D721Med (cell line): Measurements from ENCODE around the gene BAIAP2.

ENCODE experiments used
- DNase-seq: peaks from one replicate; pipeline ENCODE4 v3.0.0; 2011; ENCODE audit warnings: low spot score; ENCODE audit not compliant: insufficient read length
- FAIRE-seq: peaks from 2 replicates; lab custom pipeline; 2011; peaks lifted over from hg19 to GRCh38; lab: Jason Lieb, UNC
- TF ChIP-seq, protein P1 (sequence below): IDR thresholded peaks from 2 replicates; pipeline ENCODE4 v1.5.1; 2012; ENCODE audit warnings: mild to moderate bottlenecking, control low read depth; ENCODE audit not compliant: insufficient read depth; ENCODE audit errors: missing control alignments

The BAIAP2 gene

DNA sequence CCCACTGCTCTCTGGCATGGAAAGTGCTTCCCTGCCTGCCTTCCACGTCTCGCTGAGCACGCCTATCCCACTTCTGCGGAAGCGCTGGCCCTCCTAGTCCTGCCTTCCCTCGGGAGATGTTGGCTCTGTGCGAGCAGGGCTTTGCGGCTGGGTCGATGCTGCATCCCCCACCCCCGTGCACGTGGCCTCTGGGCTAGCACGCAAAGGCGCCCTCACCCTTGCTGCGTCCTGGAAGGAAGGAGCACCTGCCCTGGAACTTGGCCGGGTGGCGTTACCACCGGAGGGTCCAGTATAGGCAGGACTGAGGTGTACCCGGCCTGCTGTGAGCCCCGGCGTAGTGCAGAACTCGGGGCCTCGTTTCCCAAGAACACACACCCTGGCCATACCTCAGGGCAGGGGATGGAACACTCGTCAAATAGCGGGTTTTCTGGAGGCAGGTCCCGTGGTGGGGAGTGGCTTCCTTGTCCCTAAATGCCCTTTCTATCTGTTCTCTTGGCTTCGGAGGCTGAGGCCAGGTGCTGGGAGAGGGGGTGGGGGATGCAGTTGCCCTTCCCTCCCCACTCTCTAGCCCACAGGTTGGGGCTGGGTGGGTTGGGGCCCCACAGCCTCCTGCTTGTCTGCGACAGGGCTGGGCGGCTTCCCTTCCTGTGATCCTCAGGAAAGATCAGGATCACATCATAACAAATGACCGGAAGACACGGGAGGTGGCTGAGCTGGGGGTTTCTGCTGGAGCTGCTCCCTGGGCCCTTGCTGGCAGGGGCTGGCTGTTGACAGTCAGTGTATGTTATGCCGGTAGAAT lies 17.4 kb downstream of the BAIAP2 start:
- DNase-seq = no peak
- TF ChIP-seq, protein P1, sequence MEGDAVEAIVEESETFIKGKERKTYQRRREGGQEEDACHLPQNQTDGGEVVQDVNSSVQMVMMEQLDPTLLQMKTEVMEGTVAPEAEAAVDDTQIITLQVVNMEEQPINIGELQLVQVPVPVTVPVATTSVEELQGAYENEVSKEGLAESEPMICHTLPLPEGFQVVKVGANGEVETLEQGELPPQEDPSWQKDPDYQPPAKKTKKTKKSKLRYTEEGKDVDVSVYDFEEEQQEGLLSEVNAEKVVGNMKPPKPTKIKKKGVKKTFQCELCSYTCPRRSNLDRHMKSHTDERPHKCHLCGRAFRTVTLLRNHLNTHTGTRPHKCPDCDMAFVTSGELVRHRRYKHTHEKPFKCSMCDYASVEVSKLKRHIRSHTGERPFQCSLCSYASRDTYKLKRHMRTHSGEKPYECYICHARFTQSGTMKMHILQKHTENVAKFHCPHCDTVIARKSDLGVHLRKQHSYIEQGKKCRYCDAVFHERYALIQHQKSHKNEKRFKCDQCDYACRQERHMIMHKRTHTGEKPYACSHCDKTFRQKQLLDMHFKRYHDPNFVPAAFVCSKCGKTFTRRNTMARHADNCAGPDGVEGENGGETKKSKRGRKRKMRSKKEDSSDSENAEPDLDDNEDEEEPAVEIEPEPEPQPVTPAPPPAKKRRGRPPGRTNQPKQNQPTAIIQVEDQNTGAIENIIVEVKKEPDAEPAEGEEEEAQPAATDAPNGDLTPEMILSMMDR = no peak
- no peak for FAIRE-seq

GRCh38 chr17:81053041-81053970 lies 18.4 kb downstream of the BAIAP2 start:
- TF ChIP-seq, protein P1 = no peak
- FAIRE-seq (no peak), DNase-seq (no peak)

DNA sequence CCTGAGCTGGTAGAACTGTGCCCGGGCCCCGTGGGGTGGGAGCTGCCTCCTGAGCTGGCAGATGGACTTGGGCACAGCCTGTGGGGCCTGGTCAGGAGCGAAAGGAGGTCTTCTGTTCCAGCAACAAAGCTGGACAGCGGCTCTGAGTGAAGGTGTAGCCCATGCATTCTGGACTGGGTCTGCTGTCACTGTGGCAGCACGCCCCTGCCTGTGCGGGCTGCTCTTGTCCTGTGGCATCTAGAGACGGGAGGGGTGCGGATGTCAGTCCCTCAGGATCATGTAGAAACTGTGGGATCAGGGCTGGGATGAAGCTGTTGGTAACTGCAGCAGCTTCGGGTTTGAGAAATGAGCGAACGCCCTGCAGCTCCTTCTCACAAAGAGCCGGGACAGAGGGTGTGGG lies 19.4 kb downstream of the BAIAP2 start:
- TF ChIP-seq, protein P1 = no peak
- DNase-seq = no peak
- FAIRE-seq = no peak

DNA sequence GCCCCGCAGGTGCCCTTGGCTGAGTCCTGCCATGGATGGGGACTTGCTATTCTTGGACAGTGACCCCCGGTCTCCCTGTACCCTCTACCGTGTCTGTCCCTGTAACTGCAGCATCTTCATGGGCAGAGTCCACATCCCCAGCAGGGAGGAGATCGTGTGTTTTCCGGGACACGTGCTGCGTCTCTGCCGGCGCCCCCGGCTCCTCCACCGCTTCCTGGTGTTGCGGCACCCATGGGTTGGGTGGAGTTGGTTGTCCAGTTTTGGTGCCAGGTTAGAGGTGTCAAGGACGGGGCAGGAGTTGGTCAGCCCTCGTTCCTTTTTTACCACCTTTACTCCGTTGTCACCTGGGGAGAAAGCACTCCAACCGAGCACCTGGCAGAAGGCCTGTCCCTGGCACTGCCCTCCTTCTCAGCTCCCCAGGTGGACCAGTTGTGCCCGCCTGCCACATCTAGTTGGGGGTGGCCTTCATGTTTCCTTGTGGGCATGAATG lies 20.0 kb downstream of the BAIAP2 start:
- TF ChIP-seq, protein P1 = no peak
- DNase-seq (no peak), FAIRE-seq (no peak)

GRCh38 chr17:81056312-81056711 lies 21.4 kb downstream of the BAIAP2 start:
- no peak for DNase-seq
- no peak for FAIRE-seq
- TF ChIP-seq, protein P1 = no peak

DNA sequence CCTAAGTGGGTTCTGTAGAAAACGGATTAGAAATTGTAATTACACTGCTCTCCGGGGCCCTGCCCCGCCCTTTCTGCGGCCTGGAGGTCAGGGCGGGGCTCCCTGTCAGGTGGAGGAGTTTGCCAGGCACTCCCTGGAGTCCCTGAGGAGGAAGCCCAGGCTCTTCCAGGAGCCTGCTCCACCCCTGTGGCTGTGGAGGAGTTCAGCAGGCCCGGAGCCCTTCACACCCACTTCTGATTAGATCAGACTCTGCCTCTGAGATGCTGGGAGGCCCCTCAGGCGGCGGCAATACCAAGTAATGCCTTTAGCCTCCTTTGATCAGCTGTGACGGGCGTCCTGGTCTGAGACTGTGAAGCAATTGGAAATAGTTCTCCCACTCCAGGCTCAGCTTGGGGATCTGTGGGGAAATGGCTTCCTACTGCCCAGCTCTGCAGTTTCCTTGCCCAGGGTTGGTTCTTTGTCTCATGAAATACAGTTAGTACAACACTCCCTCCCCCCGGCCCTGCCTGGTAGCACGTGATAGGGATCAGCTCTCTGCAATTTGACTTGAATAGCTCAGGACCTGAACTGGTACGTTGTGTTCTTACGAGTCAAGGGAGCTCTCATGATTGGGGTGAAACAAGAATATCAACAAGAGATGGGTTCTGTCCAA lies 22.3 kb downstream of the BAIAP2 start:
- TF ChIP-seq, protein P1 = no peak
- DNase-seq (peak; percentile 64), FAIRE-seq (no peak)
